IMR-90 (cell line): Measurements from ENCODE around the gene KAT2A.

Experiments used
- ELK1 ChIP-seq: fragments of 150-350 bp; IDR thresholded peaks from 2 replicates; pipeline ENCODE4 v1.6.1; 2016; ENCODE audit warnings: low read depth, mild to moderate bottlenecking, low read length, moderate library complexity, borderline replicate concordance
- POLR2A ChIP-seq: IDR thresholded peaks from 2 replicates; pipeline ENCODE4 v1.6.1; 2012; ENCODE audit warnings: mild to moderate bottlenecking, low read depth, low read length
- RAD21 ChIP-seq: IDR thresholded peaks from 2 replicates; pipeline ENCODE4 v1.6.1; 2012; ENCODE audit warnings: low read length, improper control_type of control experiment

- no peak for TF ChIP-seq RAD21
- no peak for TF ChIP-seq POLR2A
- no peak for TF ChIP-seq ELK1
These were observed 5.7 kb upstream of the KAT2A start for GRCh38 chr17:42126836-42127235.
